ENCODE data around the gene ABCG2. TPM values are rescaled to one million over a fixed set of nuclear protein-coding genes. Genes with fewer than 3 reads are reported as not detected.

ABCG2 gene
- total RNA-seq, 3 donors from 2014 or later (not counting 1 experiment from before 2014, with no cell fraction given): 0.19 to 0.73 (median 0.61) TPM

GRCh38 chr4:88102026-88102425 is 56.4 kb downstream of the ABCG2 start:
- no peak overlapping the region for H3K4me3 Mint-ChIP-seq
- Histone ChIP-seq H3K27ac (ENCODE audit: low read length) (no peak overlapping the region), H3K9me3 (ENCODE audit: control insufficient read depth, insufficient read depth, low read length) (no peaks in the 10 kb centered on the region), H3K4me1 (ENCODE audit: control insufficient read depth, insufficient read depth, low read length) (no peaks in the 10 kb centered on the region), H3K36me3 (ENCODE audit: control insufficient read depth, insufficient read depth, low read length) (no peaks in the 10 kb centered on the region), H3K4me3 (ENCODE audit: low read length) (no peak overlapping the region), H3K27me3 (ENCODE audit: control insufficient read depth, insufficient read depth, low read length) (no peaks in the 10 kb centered on the region)
- no peak for TF ChIP-seq CTCF (IDR thresholded peaks at IDR 0.05)
- intact Hi-C loops (cut with micrococcal nuclease): no loop called here
- H3K4me1 Mint-ChIP-seq: peaks cover 0 to 7% of the 10 kb centered on the region in 2 donors
- H3K36me3 Mint-ChIP-seq: no peaks in the 10 kb centered on the region
- H3K27ac Mint-ChIP-seq: no peak overlapping the region
- no peaks in the 10 kb centered on the region for H3K9me3 Mint-ChIP-seq
- H3K27me3 Mint-ChIP-seq (ENCODE audit: low read depth in 2 of 2): no peaks in the 10 kb centered on the region
- WGBS (ENCODE audit: insufficient coverage): 84% methylated on average over 7 of the region's 7 CpGs
- no peak for ATAC-seq
- DNase-seq: no peak

- no peak for TF ChIP-seq CTCF (IDR thresholded peaks at IDR 0.05)
- Mint-ChIP-seq H3K36me3 (no peaks in the 10 kb centered on the region), H3K9me3 (no peaks in the 10 kb centered on the region), H3K4me3 (no peak overlapping the region), H3K27ac (no peak overlapping the region), H3K27me3 (ENCODE audit: low read depth in 2 of 2) (no peaks in the 10 kb centered on the region), H3K4me1 (peaks cover 0 to 7% of the 10 kb centered on the region in 2 donors)
- H3K4me1 ChIP-seq (ENCODE audit: control insufficient read depth, insufficient read depth, low read length): no peaks in the 10 kb centered on the region
- H3K4me3 ChIP-seq (ENCODE audit: low read length): no peak overlapping the region
- H3K27ac ChIP-seq (ENCODE audit: low read length): no peak overlapping the region
- no peaks in the 10 kb centered on the region for H3K27me3 ChIP-seq (ENCODE audit: control insufficient read depth, insufficient read depth, low read length)
- H3K9me3 ChIP-seq (ENCODE audit: control insufficient read depth, insufficient read depth, low read length): no peaks in the 10 kb centered on the region
- no peaks in the 10 kb centered on the region for H3K36me3 ChIP-seq (ENCODE audit: control insufficient read depth, insufficient read depth, low read length)
- DNase-seq (no peak), ATAC-seq (no peak)
- intact Hi-C loops (cut with micrococcal nuclease): no loop called here
- 26% methylated on average over 4 of the region's 6 CpGs for WGBS (ENCODE audit: insufficient coverage)
Observed at GRCh38 chr4:88101165-88101564, 57.3 kb downstream of the ABCG2 start.

DNA sequence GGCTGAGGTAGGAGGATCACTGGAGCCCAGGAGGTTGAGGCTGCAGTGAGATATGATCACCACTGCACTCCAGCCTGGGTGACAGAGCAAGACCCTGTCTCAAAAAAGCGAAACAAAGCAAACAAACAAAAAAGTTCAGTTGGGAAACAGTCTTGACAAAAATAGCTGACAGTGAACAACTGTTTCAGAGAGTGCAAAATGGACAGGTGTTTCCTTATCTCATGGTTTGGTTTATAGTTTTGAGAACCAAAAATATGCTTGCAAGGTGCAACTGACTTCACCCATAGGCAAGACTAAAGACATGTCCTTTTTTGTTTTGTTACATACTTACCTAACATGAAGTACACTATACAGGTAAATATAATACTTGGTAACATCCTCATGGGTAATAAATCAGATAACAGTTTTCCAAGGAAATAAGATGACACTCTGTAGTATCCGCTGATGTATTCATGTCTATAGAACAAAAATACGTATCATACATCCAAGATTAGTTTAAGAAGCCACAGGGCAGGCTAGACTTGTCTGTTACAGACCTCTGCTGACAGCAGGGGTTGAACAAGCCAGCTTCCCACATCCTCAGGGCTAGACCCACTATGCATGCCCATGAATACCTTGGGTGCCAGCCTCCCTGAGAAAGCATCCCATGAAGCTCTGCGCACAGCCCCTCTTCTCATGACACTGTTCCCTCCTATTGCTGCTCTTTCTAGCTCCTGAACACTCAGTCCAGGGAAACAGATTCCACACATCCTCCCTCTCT is 59.3 kb downstream of the ABCG2 start:
- 75% methylated on average over 4 of the region's 4 CpGs for WGBS (ENCODE audit: insufficient coverage)
- no peak overlapping the region for H3K27ac ChIP-seq (ENCODE audit: low read length)
- H3K4me3 ChIP-seq (ENCODE audit: low read length): no peak overlapping the region
- no peaks in the 10 kb centered on the region for H3K4me1 ChIP-seq (ENCODE audit: control insufficient read depth, insufficient read depth, low read length)
- no peaks in the 10 kb centered on the region for H3K9me3 Mint-ChIP-seq
- no peaks in the 10 kb centered on the region for H3K27me3 ChIP-seq (ENCODE audit: control insufficient read depth, insufficient read depth, low read length)
- no peak for TF ChIP-seq CTCF (IDR thresholded peaks at IDR 0.05)
- no peaks in the 10 kb centered on the region for H3K36me3 Mint-ChIP-seq
- H3K4me3 Mint-ChIP-seq: no peak overlapping the region
- no peaks in the 10 kb centered on the region for H3K4me1 Mint-ChIP-seq
- no peaks in the 10 kb centered on the region for H3K9me3 ChIP-seq (ENCODE audit: control insufficient read depth, insufficient read depth, low read length)
- intact Hi-C loops (cut with micrococcal nuclease): no loop called here
- H3K27ac Mint-ChIP-seq: no peak overlapping the region
- no peaks in the 10 kb centered on the region for H3K27me3 Mint-ChIP-seq (ENCODE audit: low read depth in 2 of 2)
- ATAC-seq: no peak
- no peaks in the 10 kb centered on the region for H3K36me3 ChIP-seq (ENCODE audit: control insufficient read depth, insufficient read depth, low read length)
- no peak for DNase-seq

DNA sequence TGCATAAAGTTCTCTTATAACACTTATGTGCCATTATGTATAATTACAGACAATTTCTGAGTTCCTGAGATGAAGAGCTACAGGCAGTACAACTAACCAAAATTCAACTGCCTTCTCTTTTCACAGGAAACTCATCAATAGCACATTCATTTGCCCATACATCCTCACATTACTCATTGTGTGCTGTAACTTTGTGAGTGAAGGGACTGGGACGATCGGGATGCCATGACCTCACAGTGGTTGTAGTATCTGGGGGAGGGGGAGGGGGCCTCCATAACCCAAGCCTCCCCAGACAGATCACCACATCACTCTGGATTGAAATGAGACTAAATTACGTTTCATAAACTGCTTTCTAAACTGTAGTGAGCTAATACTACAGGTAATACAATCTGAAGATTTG is 60.7 kb downstream of the ABCG2 start:
- H3K27ac Mint-ChIP-seq: no peak overlapping the region
- no peaks in the 10 kb centered on the region for H3K4me1 Mint-ChIP-seq
- Histone ChIP-seq H3K36me3 (ENCODE audit: control insufficient read depth, insufficient read depth, low read length) (no peaks in the 10 kb centered on the region), H3K9me3 (ENCODE audit: control insufficient read depth, insufficient read depth, low read length) (no peaks in the 10 kb centered on the region), H3K4me1 (ENCODE audit: control insufficient read depth, insufficient read depth, low read length) (no peaks in the 10 kb centered on the region), H3K27me3 (ENCODE audit: control insufficient read depth, insufficient read depth, low read length) (no peaks in the 10 kb centered on the region), H3K27ac (ENCODE audit: low read length) (no peak overlapping the region), H3K4me3 (ENCODE audit: low read length) (no peak overlapping the region)
- no peaks in the 10 kb centered on the region for H3K36me3 Mint-ChIP-seq
- no peak overlapping the region for H3K4me3 Mint-ChIP-seq
- no peaks in the 10 kb centered on the region for H3K9me3 Mint-ChIP-seq
- WGBS (ENCODE audit: insufficient coverage): no CpG with 5 or more reads among the region's 3 CpGs
- DNase-seq (no peak), ATAC-seq (no peak)
- TF ChIP-seq CTCF (IDR thresholded peaks at IDR 0.05): no peak
- H3K27me3 Mint-ChIP-seq (ENCODE audit: low read depth in 2 of 2): no peaks in the 10 kb centered on the region
- intact Hi-C loops (cut with micrococcal nuclease): no loop called here
